NCI-H1105 (cell line): ENCODE data around the gene FOXJ1.
"Not testable (repeated sequence)": the region's sequence is repeated elsewhere in the genome, so short reads cannot be mapped to it uniquely, and the experiment has no call there.

Experiments
- DNase-seq: peaks from one replicate; lab custom pipeline; 2025; lab: John Stamatoyannopoulos, UW

FOXJ1 gene

GRCh38 chr17:76141212-76142038 lies at the start of gene FOXJ1:
TSS of gene FOXJ1 (minus strand) at chr17:76141245. CDS start at chr17:76140395, 850 bp downstream.
- peak; percentile 87 for DNase-seq

GRCh38 chr17:76189741-76190140 lies 48.7 kb upstream of the FOXJ1 start:
- no peak for DNase-seq

GRCh38 chr17:76189247-76189646 lies 48.2 kb upstream of the FOXJ1 start:
- DNase-seq: no peak

GRCh38 chr17:76188213-76189016 lies 47.4 kb upstream of the FOXJ1 start:
- DNase-seq: no peak

GRCh38 chr17:76186774-76187173 lies 45.7 kb upstream of the FOXJ1 start:
- not testable (repeated sequence) for DNase-seq

- DNase-seq: no peak
Measured at GRCh38 chr17:76184290-76184689, 43.2 kb upstream of the FOXJ1 start.

GRCh38 chr17:76182016-76182764 lies 41.1 kb upstream of the FOXJ1 start:
- DNase-seq: peak; percentile 71

GRCh38 chr17:76179496-76180467 lies 38.7 kb upstream of the FOXJ1 start:
- no peak for DNase-seq

GRCh38 chr17:76178124-76178523 lies 37.1 kb upstream of the FOXJ1 start:
- no peak for DNase-seq

GRCh38 chr17:76176701-76177574 lies 35.9 kb upstream of the FOXJ1 start:
- DNase-seq: no peak

- DNase-seq: no peak
Measured at GRCh38 chr17:76174037-76174436, 33.0 kb upstream of the FOXJ1 start.

GRCh38 chr17:76173474-76173873 lies 32.4 kb upstream of the FOXJ1 start:
- DNase-seq: no peak

- no peak for DNase-seq
Measured at GRCh38 chr17:76171706-76172105, 30.7 kb upstream of the FOXJ1 start.

GRCh38 chr17:76170114-76170513 lies 29.1 kb upstream of the FOXJ1 start:
- no peak for DNase-seq

GRCh38 chr17:76166906-76167305 lies 25.9 kb upstream of the FOXJ1 start:
- DNase-seq: no peak

GRCh38 chr17:76166168-76166567 lies 25.1 kb upstream of the FOXJ1 start:
- no peak for DNase-seq

GRCh38 chr17:76164331-76164730 lies 23.3 kb upstream of the FOXJ1 start:
- no peak for DNase-seq

GRCh38 chr17:76163919-76164318 lies 22.9 kb upstream of the FOXJ1 start:
- no peak for DNase-seq

GRCh38 chr17:76161619-76162266 lies 20.7 kb upstream of the FOXJ1 start:
- DNase-seq: no peak
